GM21515 (cell line): ENCODE data around the gene SCIN.

Experiments used
- ATAC-seq: cut with Tn5 transposase; IDR thresholded peaks from one replicate; pipeline ENCODE4 v1.9.1; 2021; ENCODE audit not compliant: unreplicated experiment

Gene SCIN

GRCh38 chr7:12565873-12566272 is 4.6 kb upstream of the SCIN start:
- ATAC-seq: no peak

GRCh38 chr7:12567015-12567414 is 3.5 kb upstream of the SCIN start:
- peak; percentile 88 for ATAC-seq

GRCh38 chr7:12569673-12570072 is 847 bp upstream of the SCIN start:
- ATAC-seq: peak; percentile 49

GRCh38 chr7:12570168-12570533 is 369 bp upstream of the SCIN start:
- ATAC-seq: no peak

- ATAC-seq: no peak
Observed at GRCh38 chr7:12571691-12572090, 1.2 kb downstream of the SCIN start.

GRCh38 chr7:12572941-12573575 is 2.5 kb downstream of the SCIN start:
- no peak for ATAC-seq

GRCh38 chr7:12573885-12574284 is 3.4 kb downstream of the SCIN start:
- ATAC-seq: no peak

- ATAC-seq: no peak
Observed at GRCh38 chr7:12578930-12579640, 8.6 kb downstream of the SCIN start.

GRCh38 chr7:12581897-12582296 is 11.4 kb downstream of the SCIN start:
- ATAC-seq: no peak

GRCh38 chr7:12582362-12582761 is 11.8 kb downstream of the SCIN start:
- ATAC-seq: no peak

- no peak for ATAC-seq
Observed at GRCh38 chr7:12583176-12583575, 12.7 kb downstream of the SCIN start.

GRCh38 chr7:12583922-12584321 is 13.4 kb downstream of the SCIN start:
- no peak for ATAC-seq

GRCh38 chr7:12584930-12585329 is 14.4 kb downstream of the SCIN start:
- ATAC-seq: peak; percentile 98

GRCh38 chr7:12586271-12586670 is 15.8 kb downstream of the SCIN start:
- no peak for ATAC-seq

GRCh38 chr7:12588259-12588904 is 17.9 kb downstream of the SCIN start:
- ATAC-seq: no peak

GRCh38 chr7:12590559-12590958 is 20.0 kb downstream of the SCIN start:
- no peak for ATAC-seq

GRCh38 chr7:12594122-12594897 is 23.8 kb downstream of the SCIN start:
- no peak for ATAC-seq

GRCh38 chr7:12595148-12595547 is 24.6 kb downstream of the SCIN start:
- ATAC-seq: no peak

GRCh38 chr7:12596225-12596790 is 25.8 kb downstream of the SCIN start:
- no peak for ATAC-seq

- peak; percentile 88 for ATAC-seq
Observed at GRCh38 chr7:12601302-12601869, 30.9 kb downstream of the SCIN start.

GRCh38 chr7:12607134-12607533 is 36.6 kb downstream of the SCIN start:
- no peak for ATAC-seq
